ENCODE data around the gene MRPS22. TPM values are rescaled to one million over a fixed set of nuclear protein-coding genes. Genes with fewer than 3 reads are reported as not detected.

The MRPS22 gene
- total and polyA plus RNA-seq, 9 of the 15 experiments (the other 6 are each of a cell fraction or from before 2014, with no cell fraction given), result 148 to 397 (median 229) TPM

DNA sequence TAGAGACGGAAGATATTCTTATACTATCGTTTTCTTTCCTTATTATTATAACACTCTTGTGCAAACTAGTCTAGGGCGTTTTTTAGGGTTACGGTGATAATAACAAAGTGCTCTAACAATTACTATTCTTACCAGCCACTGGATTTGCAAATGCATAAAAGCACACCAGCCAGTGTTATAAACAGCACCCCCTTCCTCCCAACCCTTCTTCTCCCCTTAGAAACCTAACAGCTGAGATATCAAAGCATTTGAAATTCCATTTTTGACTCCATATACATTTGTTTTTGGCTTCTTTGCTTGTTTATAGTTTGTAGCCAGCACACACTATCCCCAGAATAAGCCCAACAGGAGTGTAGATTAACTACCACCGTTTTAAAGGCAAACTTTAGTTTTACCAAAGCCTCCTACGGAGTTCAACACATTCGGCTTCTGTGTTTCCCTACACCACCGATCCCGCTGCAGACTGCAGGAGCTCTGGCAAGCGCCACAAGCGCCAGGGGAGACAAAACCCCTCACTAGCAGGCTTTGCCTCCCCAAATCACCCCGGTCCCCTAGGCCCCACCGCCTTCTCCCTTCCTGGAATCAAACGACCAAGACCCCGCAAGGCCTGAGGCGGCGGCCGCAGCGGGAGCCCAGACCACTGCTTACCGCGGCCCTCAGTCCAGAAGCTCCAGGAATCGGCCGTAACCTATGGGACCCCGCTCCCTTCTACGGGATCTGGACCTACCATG lies 45.2 kb downstream of the MRPS22 start (continued):
- TF ChIP-seq MAZ (CRISPR knock-in tag; conservative IDR thresholded peaks at IDR 0.05 in 1 of 2, IDR thresholded peaks at IDR 0.05 in 1 of 2) (0 out of 4 replicates have a peak, but pooled peaks of 1 of the 2 experiments have one; percentile 39), RAD21 (CRISPR knock-in tag; conservative IDR thresholded peaks at IDR 0.05 in 1 of 2, IDR thresholded peaks at IDR 0.05 in 1 of 2) (no peak), NCOA1 (IDR thresholded peaks at IDR 0.05; ENCODE audit: low read depth) (no peak), FOXM1 (IDR thresholded peaks at IDR 0.05; ENCODE audit: low read depth) (no peak), FOXM1 (CRISPR knock-in tag; IDR thresholded peaks at IDR 0.05; ENCODE audit: low read depth) (no peak), ZNF431 (CRISPR knock-in tag; IDR thresholded peaks at IDR 0.05) (no peak; the same call in 1 of the 2 replicates), SOX6 (IDR thresholded peaks at IDR 0.05) (no peak), ZKSCAN8 (CRISPR knock-in tag; IDR thresholded peaks at IDR 0.05) (no peak), SPI1 (IDR thresholded peaks at IDR 0.05; ENCODE audit: borderline replicate concordance, low read depth, low read length) (no peak), DNMT1 (IDR thresholded peaks at IDR 0.05) (no peak)
- TF ChIP-seq, protein P1, sequence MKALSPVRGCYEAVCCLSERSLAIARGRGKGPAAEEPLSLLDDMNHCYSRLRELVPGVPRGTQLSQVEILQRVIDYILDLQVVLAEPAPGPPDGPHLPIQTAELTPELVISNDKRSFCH (CRISPR knock-in tag; IDR thresholded peaks at IDR 0.05), result no peak
- TF ChIP-seq, protein P1 (tag; IDR thresholded peaks at IDR 0.05), result 0 out of 2 replicates have a peak, but pooled peaks have one; percentile 33
- TF ChIP-seq, protein P2, sequence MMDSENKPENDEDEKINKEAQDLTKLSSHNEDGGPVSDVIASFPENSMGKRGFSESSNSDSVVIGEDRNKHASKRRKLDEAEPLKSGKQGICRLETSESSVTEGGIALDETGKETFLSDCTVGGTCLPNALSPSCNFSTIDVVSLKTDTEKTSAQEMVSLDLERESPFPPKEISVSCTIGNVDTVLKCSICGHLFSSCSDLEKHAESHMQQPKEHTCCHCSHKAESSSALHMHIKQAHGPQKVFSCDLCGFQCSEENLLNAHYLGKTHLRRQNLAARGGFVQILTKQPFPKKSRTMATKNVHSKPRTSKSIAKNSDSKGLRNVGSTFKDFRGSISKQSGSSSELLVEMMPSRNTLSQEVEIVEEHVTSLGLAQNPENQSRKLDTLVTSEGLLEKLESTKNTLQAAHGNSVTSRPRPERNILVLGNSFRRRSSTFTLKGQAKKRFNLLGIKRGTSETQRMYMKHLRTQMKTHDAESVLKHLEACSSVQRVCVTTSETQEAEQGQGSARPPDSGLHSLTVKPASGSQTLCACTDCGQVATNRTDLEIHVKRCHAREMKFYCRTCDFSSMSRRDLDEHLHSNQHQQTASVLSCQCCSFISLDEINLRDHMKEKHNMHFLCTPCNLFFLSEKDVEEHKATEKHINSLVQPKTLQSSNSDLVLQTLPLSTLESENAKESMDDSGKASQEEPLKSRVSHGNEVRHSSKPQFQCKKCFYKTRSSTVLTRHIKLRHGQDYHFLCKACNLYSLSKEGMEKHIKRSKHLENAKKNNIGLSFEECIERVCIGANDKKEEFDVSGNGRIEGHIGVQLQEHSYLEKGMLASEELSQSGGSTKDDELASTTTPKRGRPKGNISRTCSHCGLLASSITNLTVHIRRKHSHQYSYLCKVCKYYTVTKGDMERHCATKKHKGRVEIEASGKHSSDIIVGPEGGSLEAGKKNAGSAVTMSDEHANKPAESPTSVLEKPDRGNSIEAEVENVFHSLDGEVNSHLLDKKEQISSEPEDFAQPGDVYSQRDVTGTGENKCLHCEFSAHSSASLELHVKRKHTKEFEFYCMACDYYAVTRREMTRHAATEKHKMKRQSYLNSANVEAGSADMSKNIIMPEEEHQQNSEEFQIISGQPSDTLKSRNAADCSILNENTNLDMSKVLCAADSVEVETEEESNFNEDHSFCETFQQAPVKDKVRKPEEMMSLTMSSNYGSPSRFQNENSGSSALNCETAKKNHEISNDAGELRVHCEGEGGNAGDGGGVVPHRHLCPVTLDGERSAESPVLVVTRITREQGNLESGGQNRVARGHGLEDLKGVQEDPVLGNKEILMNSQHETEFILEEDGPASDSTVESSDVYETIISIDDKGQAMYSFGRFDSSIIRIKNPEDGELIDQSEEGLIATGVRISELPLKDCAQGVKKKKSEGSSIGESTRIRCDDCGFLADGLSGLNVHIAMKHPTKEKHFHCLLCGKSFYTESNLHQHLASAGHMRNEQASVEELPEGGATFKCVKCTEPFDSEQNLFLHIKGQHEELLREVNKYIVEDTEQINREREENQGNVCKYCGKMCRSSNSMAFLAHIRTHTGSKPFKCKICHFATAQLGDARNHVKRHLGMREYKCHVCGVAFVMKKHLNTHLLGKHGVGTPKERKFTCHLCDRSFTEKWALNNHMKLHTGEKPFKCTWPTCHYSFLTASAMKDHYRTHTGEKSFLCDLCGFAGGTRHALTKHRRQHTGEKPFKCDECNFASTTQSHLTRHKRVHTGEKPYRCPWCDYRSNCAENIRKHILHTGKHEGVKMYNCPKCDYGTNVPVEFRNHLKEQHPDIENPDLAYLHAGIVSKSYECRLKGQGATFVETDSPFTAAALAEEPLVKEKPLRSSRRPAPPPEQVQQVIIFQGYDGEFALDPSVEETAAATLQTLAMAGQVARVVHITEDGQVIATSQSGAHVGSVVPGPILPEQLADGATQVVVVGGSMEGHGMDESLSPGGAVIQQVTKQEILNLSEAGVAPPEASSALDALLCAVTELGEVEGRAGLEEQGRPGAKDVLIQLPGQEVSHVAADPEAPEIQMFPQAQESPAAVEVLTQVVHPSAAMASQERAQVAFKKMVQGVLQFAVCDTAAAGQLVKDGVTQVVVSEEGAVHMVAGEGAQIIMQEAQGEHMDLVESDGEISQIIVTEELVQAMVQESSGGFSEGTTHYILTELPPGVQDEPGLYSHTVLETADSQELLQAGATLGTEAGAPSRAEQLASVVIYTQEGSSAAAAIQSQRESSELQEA (IDR thresholded peaks at IDR 0.05; ENCODE audit: low read depth), result peak; percentile 58; the same call in 1 of the 2 replicates
- TF ChIP-seq, protein P3, sequence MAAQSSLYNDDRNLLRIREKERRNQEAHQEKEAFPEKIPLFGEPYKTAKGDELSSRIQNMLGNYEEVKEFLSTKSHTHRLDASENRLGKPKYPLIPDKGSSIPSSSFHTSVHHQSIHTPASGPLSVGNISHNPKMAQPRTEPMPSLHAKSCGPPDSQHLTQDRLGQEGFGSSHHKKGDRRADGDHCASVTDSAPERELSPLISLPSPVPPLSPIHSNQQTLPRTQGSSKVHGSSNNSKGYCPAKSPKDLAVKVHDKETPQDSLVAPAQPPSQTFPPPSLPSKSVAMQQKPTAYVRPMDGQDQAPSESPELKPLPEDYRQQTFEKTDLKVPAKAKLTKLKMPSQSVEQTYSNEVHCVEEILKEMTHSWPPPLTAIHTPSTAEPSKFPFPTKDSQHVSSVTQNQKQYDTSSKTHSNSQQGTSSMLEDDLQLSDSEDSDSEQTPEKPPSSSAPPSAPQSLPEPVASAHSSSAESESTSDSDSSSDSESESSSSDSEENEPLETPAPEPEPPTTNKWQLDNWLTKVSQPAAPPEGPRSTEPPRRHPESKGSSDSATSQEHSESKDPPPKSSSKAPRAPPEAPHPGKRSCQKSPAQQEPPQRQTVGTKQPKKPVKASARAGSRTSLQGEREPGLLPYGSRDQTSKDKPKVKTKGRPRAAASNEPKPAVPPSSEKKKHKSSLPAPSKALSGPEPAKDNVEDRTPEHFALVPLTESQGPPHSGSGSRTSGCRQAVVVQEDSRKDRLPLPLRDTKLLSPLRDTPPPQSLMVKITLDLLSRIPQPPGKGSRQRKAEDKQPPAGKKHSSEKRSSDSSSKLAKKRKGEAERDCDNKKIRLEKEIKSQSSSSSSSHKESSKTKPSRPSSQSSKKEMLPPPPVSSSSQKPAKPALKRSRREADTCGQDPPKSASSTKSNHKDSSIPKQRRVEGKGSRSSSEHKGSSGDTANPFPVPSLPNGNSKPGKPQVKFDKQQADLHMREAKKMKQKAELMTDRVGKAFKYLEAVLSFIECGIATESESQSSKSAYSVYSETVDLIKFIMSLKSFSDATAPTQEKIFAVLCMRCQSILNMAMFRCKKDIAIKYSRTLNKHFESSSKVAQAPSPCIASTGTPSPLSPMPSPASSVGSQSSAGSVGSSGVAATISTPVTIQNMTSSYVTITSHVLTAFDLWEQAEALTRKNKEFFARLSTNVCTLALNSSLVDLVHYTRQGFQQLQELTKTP (IDR thresholded peaks at IDR 0.05; ENCODE audit: low read depth in 1 of 2, partially characterized antibody in 2 of 2), result no peak
